ENCODE data around the gene PLCL2. TPM values are rescaled to one million over a fixed set of nuclear protein-coding genes. Genes with fewer than 3 reads are reported as not detected.

Gene PLCL2
- total and polyA plus RNA-seq, 10 donors = 6.9 to 60.4 (median 41.8) TPM

DNA sequence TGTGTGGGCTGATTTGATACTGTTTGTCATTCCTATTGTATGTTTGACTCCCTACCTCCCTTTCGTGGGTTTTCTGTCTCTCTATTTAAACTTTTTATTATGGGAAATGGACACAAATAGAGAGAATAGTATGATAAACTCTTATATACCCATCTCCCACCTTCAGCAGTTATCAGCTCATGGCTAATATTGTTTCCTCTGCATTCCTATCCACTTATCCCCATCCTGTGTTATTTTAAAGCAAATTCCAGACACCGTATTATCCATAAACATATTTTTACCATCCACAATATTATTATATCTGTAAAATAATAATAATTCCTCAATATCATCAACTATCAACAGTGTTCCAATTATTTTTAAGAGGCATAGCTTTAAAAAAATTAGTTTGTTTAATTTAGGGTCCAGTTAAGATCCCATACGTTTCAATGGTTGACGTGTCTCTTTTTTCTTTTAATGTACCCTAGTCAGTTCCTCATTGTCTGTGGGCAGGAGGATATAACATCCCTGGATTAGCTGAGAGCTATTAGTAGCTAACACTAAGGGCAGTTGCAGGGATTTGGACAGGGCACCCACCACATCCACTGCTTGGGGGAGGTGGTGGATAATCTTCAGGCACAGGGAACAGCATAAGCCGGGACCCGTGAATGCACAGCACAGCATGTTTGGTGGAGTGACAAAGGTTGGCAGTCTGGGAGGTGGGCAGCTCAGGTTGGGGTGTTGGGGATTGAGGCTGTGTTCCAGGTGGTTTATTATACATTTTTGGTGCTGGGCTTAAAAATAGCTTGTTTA lies 23.5 kb downstream of the PLCL2 start:
- no peaks in the 10 kb centered on the region for H3K36me3 ChIP-seq
- H3K4me3 ChIP-seq = no peak overlapping the region
- no peaks in the 10 kb centered on the region for H3K27me3 ChIP-seq (replicated peaks in 1 of 7)
- TF ChIP-seq, protein P1, sequence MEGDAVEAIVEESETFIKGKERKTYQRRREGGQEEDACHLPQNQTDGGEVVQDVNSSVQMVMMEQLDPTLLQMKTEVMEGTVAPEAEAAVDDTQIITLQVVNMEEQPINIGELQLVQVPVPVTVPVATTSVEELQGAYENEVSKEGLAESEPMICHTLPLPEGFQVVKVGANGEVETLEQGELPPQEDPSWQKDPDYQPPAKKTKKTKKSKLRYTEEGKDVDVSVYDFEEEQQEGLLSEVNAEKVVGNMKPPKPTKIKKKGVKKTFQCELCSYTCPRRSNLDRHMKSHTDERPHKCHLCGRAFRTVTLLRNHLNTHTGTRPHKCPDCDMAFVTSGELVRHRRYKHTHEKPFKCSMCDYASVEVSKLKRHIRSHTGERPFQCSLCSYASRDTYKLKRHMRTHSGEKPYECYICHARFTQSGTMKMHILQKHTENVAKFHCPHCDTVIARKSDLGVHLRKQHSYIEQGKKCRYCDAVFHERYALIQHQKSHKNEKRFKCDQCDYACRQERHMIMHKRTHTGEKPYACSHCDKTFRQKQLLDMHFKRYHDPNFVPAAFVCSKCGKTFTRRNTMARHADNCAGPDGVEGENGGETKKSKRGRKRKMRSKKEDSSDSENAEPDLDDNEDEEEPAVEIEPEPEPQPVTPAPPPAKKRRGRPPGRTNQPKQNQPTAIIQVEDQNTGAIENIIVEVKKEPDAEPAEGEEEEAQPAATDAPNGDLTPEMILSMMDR (IDR thresholded peaks at IDR 0.05 in 8 of 11, conservative IDR thresholded peaks at IDR 0.05 in 3 of 11) = no peak
- TF ChIP-seq POLR2A (IDR thresholded peaks at IDR 0.05) (no peak), POLR2AphosphoS5 (IDR thresholded peaks at IDR 0.05) (no peak)
- intact Hi-C loops (cut with DNase I; ENCODE audit: low total_unique reads) = no loop called here
- H3K4me1 ChIP-seq = peaks cover 8 to 100% (median 92%) of the 10 kb centered on the region in 6 donors
- H3K27ac ChIP-seq = peak overlapping the region in 1 of 8 donors; percentile 28
- WGBS, 5 donors = 78 to 83% (median 80%) methylated on average over 6 of the region's 6 CpGs
- no peaks in the 10 kb centered on the region for H3K9me3 ChIP-seq
- DNase-seq = no peak

GRCh38 chr3:16908896-16909295 lies 24.1 kb downstream of the PLCL2 start:
- WGBS, 5 donors = 93 to 96% (median 94%) methylated on average over 2 of the region's 2 CpGs
- no peak for DNase-seq
- intact Hi-C loops (cut with DNase I; ENCODE audit: low total_unique reads) = no loop called here
- no peaks in the 10 kb centered on the region for H3K36me3 ChIP-seq
- H3K9me3 ChIP-seq = no peaks in the 10 kb centered on the region
- H3K4me3 ChIP-seq = no peak overlapping the region
- TF ChIP-seq, protein P1 (IDR thresholded peaks at IDR 0.05 in 8 of 11, conservative IDR thresholded peaks at IDR 0.05 in 3 of 11) = no peak
- no peak for TF ChIP-seq POLR2AphosphoS5 (IDR thresholded peaks at IDR 0.05)
- no peak for TF ChIP-seq POLR2A (IDR thresholded peaks at IDR 0.05)
- peaks cover 8 to 100% (median 91%) of the 10 kb centered on the region in 6 donors for H3K4me1 ChIP-seq
- H3K27ac ChIP-seq = no peak overlapping the region
- H3K27me3 ChIP-seq (replicated peaks in 1 of 7) = no peaks in the 10 kb centered on the region

DNA sequence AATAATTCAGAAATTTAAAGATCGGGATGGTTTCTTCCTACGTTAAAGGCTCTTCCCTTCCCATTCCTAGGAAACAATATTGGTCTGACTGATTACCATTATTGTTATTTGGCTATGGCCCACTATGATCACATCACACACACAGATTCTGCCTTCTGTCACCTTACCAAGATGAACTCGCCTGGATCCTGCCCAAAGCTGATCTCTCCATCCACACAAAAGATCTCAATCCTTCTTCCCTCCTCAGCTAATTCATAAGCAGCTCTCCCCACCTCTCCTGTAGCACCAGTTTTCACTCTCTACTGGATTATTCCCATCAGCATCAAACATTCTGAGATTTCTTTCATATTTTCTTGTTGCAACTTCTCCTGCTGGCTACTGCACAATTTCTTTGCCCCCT lies 25.0 kb downstream of the PLCL2 start:
- Histone ChIP-seq H3K4me3 (no peak overlapping the region), H3K9me3 (no peaks in the 10 kb centered on the region), H3K36me3 (no peaks in the 10 kb centered on the region), H3K27me3 (replicated peaks in 1 of 7) (no peaks in the 10 kb centered on the region), H3K4me1 (peaks cover 8 to 100% (median 92%) of the 10 kb centered on the region in 6 donors), H3K27ac (no peak overlapping the region)
- TF ChIP-seq, protein P1 (IDR thresholded peaks at IDR 0.05 in 8 of 11, conservative IDR thresholded peaks at IDR 0.05 in 3 of 11) = no peak
- TF ChIP-seq POLR2A (IDR thresholded peaks at IDR 0.05) (no peak), POLR2AphosphoS5 (IDR thresholded peaks at IDR 0.05) (no peak)
- no peak for DNase-seq
- intact Hi-C loops (cut with DNase I; ENCODE audit: low total_unique reads) = no loop called here
- WGBS, 5 donors = 93 to 98% (median 98%) methylated on average over 3 of the region's 3 CpGs

DNA sequence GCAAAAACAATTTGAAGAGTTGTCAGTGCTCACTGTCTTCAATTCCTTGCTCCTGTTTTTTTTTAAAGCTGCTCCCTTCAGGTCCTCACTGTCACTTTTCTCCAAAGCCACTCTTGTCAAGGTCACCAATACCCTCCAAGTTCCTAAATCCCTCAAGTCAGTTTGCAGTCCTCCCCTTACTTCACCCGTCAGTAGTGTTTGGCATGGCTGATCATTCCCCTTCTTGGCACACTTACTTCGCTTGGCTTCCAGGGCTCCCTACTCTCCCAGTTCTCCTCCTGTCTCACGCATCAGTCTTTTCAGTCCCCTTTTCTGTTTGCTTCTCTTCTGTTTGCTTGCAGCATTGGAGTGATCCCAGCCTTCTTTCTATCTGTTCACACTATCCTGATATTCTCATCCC lies 25.5 kb downstream of the PLCL2 start:
- intact Hi-C loops (cut with DNase I; ENCODE audit: low total_unique reads) = no loop called here
- Histone ChIP-seq H3K4me1 (peaks cover 4 to 100% (median 91%) of the 10 kb centered on the region in 6 donors), H3K36me3 (no peaks in the 10 kb centered on the region), H3K4me3 (no peak overlapping the region), H3K27ac (no peak overlapping the region), H3K27me3 (replicated peaks in 1 of 7) (no peaks in the 10 kb centered on the region), H3K9me3 (no peaks in the 10 kb centered on the region)
- no peak for DNase-seq
- 92 to 98% (median 93%) methylated on average over 3 of the region's 3 CpGs for WGBS, 5 donors
- TF ChIP-seq POLR2AphosphoS5 (IDR thresholded peaks at IDR 0.05) = no peak
- no peak for TF ChIP-seq POLR2A (IDR thresholded peaks at IDR 0.05)
- TF ChIP-seq, protein P1 (IDR thresholded peaks at IDR 0.05 in 8 of 11, conservative IDR thresholded peaks at IDR 0.05 in 3 of 11) = no peak

Measured in spleen (tissue), 11 donors.